ENCODE results near the gene RNF14.
A peak's percentile ranks its signal among the peaks of the same experiment; 100 is the strongest.
"Not testable (repeated sequence)": the region's sequence is repeated elsewhere in the genome, so short reads cannot be mapped to it uniquely, and the experiment has no call there.

RNF14 gene

GRCh38 chr5:141968914-141969608, at the start of gene RNF14:
Gene RNF14 (plus strand): TSS chr5:141969105. CDS start chr5:141973589, 4,484 bp downstream.
- DNase-seq (ENCODE audit: low read depth) = peak; percentile 87

GRCh38 chr5:141919218-141920119, 49.4 kb upstream of the RNF14 start:
- no peak for DNase-seq (ENCODE audit: low read depth)

- DNase-seq (ENCODE audit: low read depth) = no peak
Measured at GRCh38 chr5:141920771-141921170, 48.1 kb upstream of the RNF14 start.

GRCh38 chr5:141922827-141923447, 46.0 kb upstream of the RNF14 start:
- DNase-seq (ENCODE audit: low read depth) = not testable (repeated sequence)

DNA sequence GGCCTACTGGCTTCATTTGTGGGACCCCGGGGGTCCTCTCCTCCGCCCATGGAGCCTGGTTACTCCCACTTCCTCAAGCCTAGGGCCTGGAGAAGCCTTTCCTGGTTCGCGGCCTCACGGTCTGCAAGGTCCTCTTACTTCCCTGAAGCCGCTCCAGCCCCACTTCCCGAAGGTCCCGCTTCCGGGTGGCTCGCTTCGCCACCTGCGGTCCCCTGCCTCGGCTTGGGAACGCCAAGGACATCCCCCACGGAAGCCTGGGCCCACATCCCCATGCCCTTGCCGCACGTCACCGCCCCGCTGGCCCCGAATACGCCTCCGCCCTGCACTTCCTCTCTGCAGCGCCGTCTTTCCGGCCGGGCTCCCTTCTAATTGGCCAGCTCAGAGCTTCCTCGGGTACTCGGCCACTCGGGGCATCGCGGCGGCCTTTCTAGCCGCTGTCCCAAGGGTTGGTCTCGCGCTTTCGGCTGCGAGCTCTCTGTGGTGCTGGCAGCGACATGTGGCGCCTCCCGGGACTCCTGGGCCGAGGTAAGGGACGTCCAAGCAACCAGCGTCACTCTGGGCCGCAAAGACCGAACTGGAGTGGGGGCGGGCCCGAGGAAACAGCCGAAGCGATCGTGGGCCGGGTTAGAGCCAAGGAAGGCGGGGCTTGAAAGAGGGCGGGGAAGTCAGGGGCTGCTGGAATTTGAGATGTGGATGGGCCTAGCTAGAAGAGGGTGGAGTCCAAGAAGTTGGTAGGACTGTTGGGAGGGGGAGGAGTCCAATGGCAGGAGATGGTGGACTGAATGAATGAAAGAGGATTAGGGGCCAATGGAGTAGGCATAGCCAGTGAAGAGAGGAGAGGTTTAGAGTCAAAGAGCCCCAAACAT, 45.2 kb upstream of the RNF14 start, which contains the start of gene DELE1:
Gene DELE1, plus strand, starts transcription at position 424 of the 866 bp plus-strand sequence. Its CDS starts 71 bp downstream, at position 495.
- peak; percentile 91 for DNase-seq (ENCODE audit: low read depth)

GRCh38 chr5:141926434-141926833, 42.5 kb upstream of the RNF14 start:
- DNase-seq (ENCODE audit: low read depth) = no peak

DNA sequence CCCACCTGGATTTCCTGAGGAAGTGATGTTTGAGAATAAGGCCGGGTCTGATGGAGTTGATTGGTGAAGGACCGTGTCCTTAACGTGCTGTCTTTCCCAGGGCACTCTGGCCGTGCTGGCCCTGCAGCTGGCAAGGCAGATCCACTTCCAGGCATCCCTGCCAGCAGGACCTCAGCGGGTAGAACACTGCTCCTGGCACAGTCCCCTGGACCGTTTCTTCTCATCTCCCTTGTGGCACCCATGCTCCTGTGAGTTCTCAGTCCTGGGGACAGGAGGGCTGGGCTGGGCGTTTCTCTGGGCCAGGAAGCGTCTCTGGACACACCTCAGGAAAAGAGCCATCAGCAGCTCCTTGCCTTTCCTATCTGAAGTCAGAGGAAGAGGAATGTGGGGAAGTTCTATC, 40.9 kb upstream of the RNF14 start:
- no peak for DNase-seq (ENCODE audit: low read depth)

DNA sequence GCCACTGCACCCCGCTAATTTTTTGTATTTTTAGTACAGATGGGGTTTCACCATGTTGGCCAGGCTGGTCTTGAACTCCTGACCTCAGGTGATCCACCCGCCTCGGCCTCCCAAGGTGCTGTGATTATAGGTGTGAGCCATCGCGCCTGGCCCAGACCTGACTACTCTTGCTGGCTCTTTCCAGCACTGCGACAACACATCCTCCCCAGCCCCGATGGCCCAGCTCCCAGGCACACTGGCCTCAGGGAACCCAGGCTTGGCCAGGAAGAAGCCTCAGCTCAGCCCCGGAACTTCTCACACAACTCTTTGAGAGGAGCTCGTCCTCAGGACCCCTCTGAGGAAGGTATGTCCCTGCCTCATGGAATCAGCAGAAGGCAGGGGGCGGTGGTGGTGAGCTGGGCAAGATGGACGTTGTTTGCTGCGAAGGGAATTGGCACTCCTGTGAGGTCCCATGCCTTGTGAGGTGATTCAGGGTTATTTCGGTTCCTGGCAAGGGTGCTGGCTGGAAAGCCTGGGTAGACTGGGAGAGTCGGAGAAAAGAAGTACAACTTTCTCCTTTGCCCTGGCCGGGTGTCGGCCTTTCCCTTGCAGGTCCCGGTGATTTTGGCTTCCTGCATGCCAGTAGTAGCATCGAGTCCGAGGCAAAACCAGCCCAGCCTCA, 39.4 kb upstream of the RNF14 start:
- DNase-seq (ENCODE audit: low read depth) = no peak

GRCh38 chr5:141931694-141932093, 37.2 kb upstream of the RNF14 start:
- no peak for DNase-seq (ENCODE audit: low read depth)

- DNase-seq (ENCODE audit: low read depth) = no peak
Measured at GRCh38 chr5:141933151-141933550, 35.8 kb upstream of the RNF14 start.

GRCh38 chr5:141934099-141934844, 34.6 kb upstream of the RNF14 start:
- DNase-seq (ENCODE audit: low read depth) = no peak

- DNase-seq (ENCODE audit: low read depth) = no peak
Measured at GRCh38 chr5:141935538-141935937, 33.4 kb upstream of the RNF14 start.

GRCh38 chr5:141940695-141941271, 28.1 kb upstream of the RNF14 start:
- no peak for DNase-seq (ENCODE audit: low read depth)

DNA sequence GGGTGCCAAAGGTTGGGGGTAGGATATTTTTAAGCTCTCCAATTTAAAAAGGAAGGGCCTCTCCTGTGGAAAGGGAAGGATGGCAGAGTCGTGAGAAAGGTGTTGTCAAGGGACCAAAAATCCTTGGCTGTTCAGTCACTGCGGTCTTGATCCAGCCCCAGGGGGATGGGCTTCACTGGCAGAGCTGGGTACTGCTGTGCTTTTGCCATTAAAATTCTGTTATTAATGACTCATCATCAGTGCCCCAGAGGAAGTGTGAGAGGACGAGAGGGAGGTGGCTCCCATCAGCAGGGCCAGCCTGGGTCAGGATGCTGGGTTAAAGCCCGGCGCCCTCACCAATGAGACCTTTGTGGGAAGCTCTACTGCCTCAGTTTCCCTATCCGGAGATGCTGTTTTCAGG, 27.6 kb upstream of the RNF14 start:
- no peak for DNase-seq (ENCODE audit: low read depth)

- DNase-seq (ENCODE audit: low read depth) = no peak
Measured at GRCh38 chr5:141941779-141942178, 27.1 kb upstream of the RNF14 start.

DNA sequence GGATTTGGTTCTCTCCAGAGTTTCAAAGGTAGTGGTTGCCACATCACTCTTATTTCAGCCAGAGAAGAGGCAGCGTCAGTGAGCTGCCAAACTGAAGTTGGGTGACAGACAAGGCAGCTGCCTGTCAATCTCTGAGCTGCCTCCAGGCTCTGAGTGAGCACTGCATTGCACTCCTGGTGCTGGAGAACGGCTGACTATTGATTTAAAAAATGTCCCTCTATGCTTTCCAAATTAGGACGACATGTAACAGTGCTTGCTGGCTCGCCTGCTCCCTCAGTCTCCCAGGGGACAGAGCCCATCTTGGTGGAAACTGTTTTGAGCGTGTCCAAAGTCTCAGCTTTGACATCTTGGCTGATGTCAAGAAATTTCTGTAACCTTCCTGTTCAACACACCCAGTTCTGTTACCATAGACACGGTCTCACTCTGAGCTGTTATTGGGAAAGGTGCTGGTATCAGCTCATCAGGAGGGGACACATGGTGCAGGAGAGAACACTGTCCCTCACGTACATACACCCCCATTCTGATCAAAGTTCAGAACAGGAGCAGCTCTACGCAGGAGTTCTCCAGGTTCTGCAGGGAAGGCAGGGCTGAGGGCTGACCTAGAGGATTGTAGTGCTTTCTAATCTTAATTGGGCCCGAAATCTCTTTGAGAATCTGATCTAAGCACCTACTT, 26.6 kb upstream of the RNF14 start:
- no peak for DNase-seq (ENCODE audit: low read depth)

GRCh38 chr5:141944076-141944475, 24.8 kb upstream of the RNF14 start:
- no peak for DNase-seq (ENCODE audit: low read depth)

DNA sequence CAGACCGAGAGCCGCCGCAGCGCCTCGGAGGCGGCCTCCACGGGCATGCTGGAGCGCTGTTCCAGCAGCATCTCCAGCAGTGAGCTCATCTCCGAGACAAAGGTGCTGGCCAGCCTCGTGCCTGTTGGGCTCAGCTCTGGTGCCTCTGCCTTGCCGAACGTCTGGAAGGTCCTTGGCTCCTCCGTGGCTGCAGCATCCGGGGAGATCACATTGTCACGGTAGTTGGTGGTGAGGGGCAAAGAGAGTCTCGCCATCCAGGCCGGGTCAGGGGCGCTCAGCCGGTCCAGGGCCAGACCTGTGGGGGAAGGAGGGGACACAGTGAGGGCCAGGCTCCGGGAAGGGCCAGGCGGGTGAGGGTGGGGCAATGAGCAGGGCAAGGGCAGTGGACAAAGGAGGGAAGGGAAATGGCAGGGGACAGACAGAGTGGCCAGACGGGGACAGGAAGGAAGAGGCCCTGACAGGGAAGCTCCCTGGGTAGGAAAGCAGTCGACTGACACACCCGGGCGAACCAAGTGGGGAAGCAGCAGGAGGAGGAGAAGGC, 23.3 kb upstream of the RNF14 start:
- DNase-seq (ENCODE audit: low read depth) = no peak

GRCh38 chr5:141947316-141947715, 21.6 kb upstream of the RNF14 start:
- DNase-seq (ENCODE audit: low read depth) = no peak

Measured in activated T-cell treated with anti-CD3 and anti-CD28 coated beads for 1 hour (primary cell).